ENCODE results near the gene ATP5MC3.

Gene ATP5MC3

DNA sequence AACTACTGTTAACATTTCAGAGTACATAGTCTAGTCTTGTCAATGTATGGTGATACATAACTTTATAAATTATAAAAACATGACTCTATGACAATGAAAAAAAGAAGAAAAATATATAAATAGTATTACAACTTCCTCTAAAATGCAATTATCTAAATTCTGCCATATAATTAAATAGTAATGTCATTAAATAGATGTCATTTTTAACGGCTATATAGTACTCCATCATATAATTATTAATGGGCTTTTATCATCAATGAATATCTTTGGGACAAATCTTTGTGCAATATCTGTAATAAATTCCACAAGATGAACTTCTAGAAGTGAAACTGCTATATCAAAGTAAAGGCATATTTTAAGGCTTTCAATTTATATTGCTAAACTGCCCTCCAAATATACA is 38.3 kb downstream of the ATP5MC3 start:
- no peaks in the 10 kb centered on the region for H3K4me1 ChIP-seq (ENCODE audit: control extremely low read depth in 1 of 4, control insufficient read depth in 4 of 4, insufficient read depth in 4 of 4, low read length in 3 of 4)
- H3K27ac ChIP-seq (ENCODE audit: insufficient read depth in 1 of 2, low read depth in 1 of 2, low read length in 2 of 2, poor library complexity in 1 of 2, severe bottlenecking in 2 of 2): no peak overlapping the region
- no peaks in the 10 kb centered on the region for H3K9me3 ChIP-seq (ENCODE audit: control extremely low read depth in 1 of 5, control insufficient read depth in 4 of 5, insufficient read depth in 2 of 5, low read depth in 1 of 5, low read length in 4 of 5)
- no peak overlapping the region for H3K4me3 ChIP-seq (ENCODE audit: control insufficient read depth in 1 of 7, extremely low read depth in 1 of 7, insufficient read depth in 4 of 7, low read depth in 2 of 7, low read length in 6 of 7)
- peaks cover 9 to 21% (median 10%) of the 10 kb centered on the region in 4 experiments for H3K36me3 ChIP-seq (ENCODE audit: control insufficient read depth in 4 of 4, insufficient read depth in 4 of 4, low read length in 3 of 4)
- ChIA-PET CTCF (interaction anchor here (1.1 kb wide), 1 partner anchor 33 kb away, joined by 3 read pairs; no protein-coding TSS in a partner anchor), POLR2A (interaction anchor here (0.6 kb wide), 1 partner anchor 17 kb away, joined by 3 read pairs; no protein-coding TSS in a partner anchor)
- H3K27me3 ChIP-seq (replicated peaks in 2 of 5; ENCODE audit: control insufficient read depth in 4 of 5, insufficient read depth in 5 of 5, low read length in 4 of 5): no peaks in the 10 kb centered on the region
- no CpG with 5 or more reads among the region's 1 CpG for WGBS (ENCODE audit: insufficient coverage)
- no peak for DNase-seq

- no peak overlapping the region for H3K4me3 ChIP-seq (ENCODE audit: control insufficient read depth in 1 of 7, extremely low read depth in 1 of 7, insufficient read depth in 4 of 7, low read depth in 2 of 7, low read length in 6 of 7)
- WGBS (ENCODE audit: insufficient coverage): no CpG with 5 or more reads among the region's 2 CpGs
- no peaks in the 10 kb centered on the region for H3K27me3 ChIP-seq (replicated peaks in 2 of 5; ENCODE audit: control insufficient read depth in 4 of 5, insufficient read depth in 5 of 5, low read length in 4 of 5)
- ChIA-PET CTCF (interaction anchor here (1.3 to 1.5 kb wide), 2 partner anchors 11 to 39 kb away, joined by 3 to 4 read pairs; no protein-coding TSS in a partner anchor), POLR2A (interaction anchor here (0.5 kb wide), 1 partner anchor 274 kb away, joined by 4 read pairs; no protein-coding TSS in a partner anchor)
- no peak for DNase-seq
- H3K9me3 ChIP-seq (ENCODE audit: control extremely low read depth in 1 of 5, control insufficient read depth in 4 of 5, insufficient read depth in 2 of 5, low read depth in 1 of 5, low read length in 4 of 5): no peaks in the 10 kb centered on the region
- no peaks in the 10 kb centered on the region for H3K4me1 ChIP-seq (ENCODE audit: control extremely low read depth in 1 of 4, control insufficient read depth in 4 of 4, insufficient read depth in 4 of 4, low read length in 3 of 4)
- peaks cover 6 to 20% (median 11%) of the 10 kb centered on the region in 4 experiments for H3K36me3 ChIP-seq (ENCODE audit: control insufficient read depth in 4 of 4, insufficient read depth in 4 of 4, low read length in 3 of 4)
- H3K27ac ChIP-seq (ENCODE audit: insufficient read depth in 1 of 2, low read depth in 1 of 2, low read length in 2 of 2, poor library complexity in 1 of 2, severe bottlenecking in 2 of 2): no peak overlapping the region
These were observed 41.2 kb downstream of the ATP5MC3 start for GRCh38 chr2:175140332-175140731.

DNA sequence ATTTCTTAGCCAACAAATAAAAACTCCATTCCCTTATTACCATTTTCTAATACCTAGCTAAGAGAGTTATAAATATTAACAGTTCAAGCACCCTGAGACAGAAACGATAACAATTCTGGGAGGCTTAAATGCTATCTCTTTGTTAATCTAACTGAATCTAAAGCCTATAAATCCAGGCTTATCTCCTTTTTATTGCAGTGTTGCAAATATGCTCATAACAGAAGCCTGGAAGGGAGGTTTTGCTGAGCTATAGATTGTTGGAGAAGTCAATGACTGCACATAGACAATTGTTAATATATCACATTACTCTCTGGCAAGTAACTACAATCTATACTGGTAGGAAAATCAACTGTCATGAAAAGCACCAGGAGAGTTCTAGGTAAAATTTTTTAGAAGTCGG is 43.7 kb downstream of the ATP5MC3 start:
- whole genome bisulfite sequencing (ENCODE audit: insufficient coverage): 86% methylated on average over 1 of the region's 2 CpGs
- no peaks in the 10 kb centered on the region for H3K4me1 ChIP-seq (ENCODE audit: control extremely low read depth in 1 of 4, control insufficient read depth in 4 of 4, insufficient read depth in 4 of 4, low read length in 3 of 4)
- ChIA-PET POLR2A (no interaction called here), CTCF (interaction anchor here (1.0 to 2.0 kb wide), 4 partner anchors 12 to 40 kb away, joined by 3 to 4 read pairs (median 4); no protein-coding TSS in a partner anchor)
- H3K4me3 ChIP-seq (ENCODE audit: control insufficient read depth in 1 of 7, extremely low read depth in 1 of 7, insufficient read depth in 4 of 7, low read depth in 2 of 7, low read length in 6 of 7): no peak overlapping the region
- no peak overlapping the region for H3K27ac ChIP-seq (ENCODE audit: insufficient read depth in 1 of 2, low read depth in 1 of 2, low read length in 2 of 2, poor library complexity in 1 of 2, severe bottlenecking in 2 of 2)
- no peak for DNase-seq
- no peaks in the 10 kb centered on the region for H3K9me3 ChIP-seq (ENCODE audit: control extremely low read depth in 1 of 5, control insufficient read depth in 4 of 5, insufficient read depth in 2 of 5, low read depth in 1 of 5, low read length in 4 of 5)
- no peaks in the 10 kb centered on the region for H3K27me3 ChIP-seq (replicated peaks in 2 of 5; ENCODE audit: control insufficient read depth in 4 of 5, insufficient read depth in 5 of 5, low read length in 4 of 5)
- peaks cover 10 to 29% (median 15%) of the 10 kb centered on the region in 4 experiments for H3K36me3 ChIP-seq (ENCODE audit: control insufficient read depth in 4 of 4, insufficient read depth in 4 of 4, low read length in 3 of 4)

DNA sequence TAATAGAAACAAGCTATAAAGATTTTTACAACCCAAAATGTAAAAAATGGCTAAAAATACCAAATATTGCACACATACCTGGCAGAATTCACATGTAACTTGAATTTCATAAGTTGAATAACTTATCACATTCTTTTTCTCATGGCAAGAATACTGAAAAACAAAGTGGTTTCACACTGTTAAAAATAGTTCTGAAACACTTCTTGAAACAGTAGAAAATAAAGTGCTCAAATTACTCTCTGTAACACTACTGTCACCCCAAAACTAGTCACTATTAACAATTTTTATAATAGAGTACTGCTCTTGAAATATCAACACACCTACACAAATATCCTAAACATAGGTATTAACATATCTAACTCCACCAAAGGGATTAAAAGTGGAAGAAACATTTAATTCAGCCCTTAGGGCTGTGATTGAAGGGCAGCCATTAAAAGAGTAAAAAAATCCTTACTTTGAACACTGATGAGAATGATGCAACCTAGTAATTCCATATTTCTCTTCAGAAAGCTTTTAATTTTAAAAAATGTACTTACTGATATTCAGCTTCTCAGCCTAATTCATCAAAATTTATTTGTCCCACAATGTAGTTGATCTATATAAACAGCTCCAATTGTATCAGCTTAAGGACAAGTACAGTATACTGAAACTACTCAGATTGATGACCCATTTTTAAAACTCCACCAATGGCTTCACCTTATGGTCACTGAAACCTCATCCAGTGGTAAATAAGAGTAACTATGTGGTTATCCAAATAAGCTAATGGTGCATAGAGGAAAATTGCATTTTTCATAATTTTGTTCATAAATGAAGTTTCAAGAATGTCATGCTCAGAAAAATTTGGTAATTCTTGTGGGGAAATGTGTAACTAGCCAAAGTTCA is 44.9 kb downstream of the ATP5MC3 start:
- H3K9me3 ChIP-seq (ENCODE audit: control extremely low read depth in 1 of 5, control insufficient read depth in 4 of 5, insufficient read depth in 2 of 5, low read depth in 1 of 5, low read length in 4 of 5): no peaks in the 10 kb centered on the region
- ChIA-PET CTCF (interaction anchor here (0.5 to 1.4 kb wide), 5 partner anchors 9 to 757 kb away, joined by 3 to 4 read pairs (median 3); no protein-coding TSS in a partner anchor), POLR2A (no interaction called here)
- H3K4me3 ChIP-seq (ENCODE audit: control insufficient read depth in 1 of 7, extremely low read depth in 1 of 7, insufficient read depth in 4 of 7, low read depth in 2 of 7, low read length in 6 of 7): no peak overlapping the region
- no peak overlapping the region for H3K27ac ChIP-seq (ENCODE audit: insufficient read depth in 1 of 2, low read depth in 1 of 2, low read length in 2 of 2, poor library complexity in 1 of 2, severe bottlenecking in 2 of 2)
- DNase-seq: no peak
- peaks cover 10 to 29% (median 15%) of the 10 kb centered on the region in 4 experiments for H3K36me3 ChIP-seq (ENCODE audit: control insufficient read depth in 4 of 4, insufficient read depth in 4 of 4, low read length in 3 of 4)
- no peaks in the 10 kb centered on the region for H3K27me3 ChIP-seq (replicated peaks in 2 of 5; ENCODE audit: control insufficient read depth in 4 of 5, insufficient read depth in 5 of 5, low read length in 4 of 5)
- H3K4me1 ChIP-seq (ENCODE audit: control extremely low read depth in 1 of 4, control insufficient read depth in 4 of 4, insufficient read depth in 4 of 4, low read length in 3 of 4): no peaks in the 10 kb centered on the region

- POLR2A ChIA-PET: no interaction called here
- WGBS (ENCODE audit: insufficient coverage): 100% methylated on average over 1 of the region's 2 CpGs
- H3K27me3 ChIP-seq (replicated peaks in 2 of 5; ENCODE audit: control insufficient read depth in 4 of 5, insufficient read depth in 5 of 5, low read length in 4 of 5): no peaks in the 10 kb centered on the region
- CTCF ChIA-PET: interaction anchor here (0.9 kb wide), 1 partner anchor 38 kb away, joined by 3 read pairs; no protein-coding TSS in a partner anchor
- DNase-seq: no peak
- no peak overlapping the region for H3K27ac ChIP-seq (ENCODE audit: insufficient read depth in 1 of 2, low read depth in 1 of 2, low read length in 2 of 2, poor library complexity in 1 of 2, severe bottlenecking in 2 of 2)
- peaks cover 10 to 30% (median 15%) of the 10 kb centered on the region in 4 experiments for H3K36me3 ChIP-seq (ENCODE audit: control insufficient read depth in 4 of 4, insufficient read depth in 4 of 4, low read length in 3 of 4)
- no peaks in the 10 kb centered on the region for H3K9me3 ChIP-seq (ENCODE audit: control extremely low read depth in 1 of 5, control insufficient read depth in 4 of 5, insufficient read depth in 2 of 5, low read depth in 1 of 5, low read length in 4 of 5)
- no peaks in the 10 kb centered on the region for H3K4me1 ChIP-seq (ENCODE audit: control extremely low read depth in 1 of 4, control insufficient read depth in 4 of 4, insufficient read depth in 4 of 4, low read length in 3 of 4)
- H3K4me3 ChIP-seq (ENCODE audit: control insufficient read depth in 1 of 7, extremely low read depth in 1 of 7, insufficient read depth in 4 of 7, low read depth in 2 of 7, low read length in 6 of 7): no peak overlapping the region
These were observed 45.6 kb downstream of the ATP5MC3 start for GRCh38 chr2:175135862-175136261.

GRCh38 chr2:175135177-175135576 is 46.3 kb downstream of the ATP5MC3 start:
- POLR2A ChIA-PET: no interaction called here

DNA sequence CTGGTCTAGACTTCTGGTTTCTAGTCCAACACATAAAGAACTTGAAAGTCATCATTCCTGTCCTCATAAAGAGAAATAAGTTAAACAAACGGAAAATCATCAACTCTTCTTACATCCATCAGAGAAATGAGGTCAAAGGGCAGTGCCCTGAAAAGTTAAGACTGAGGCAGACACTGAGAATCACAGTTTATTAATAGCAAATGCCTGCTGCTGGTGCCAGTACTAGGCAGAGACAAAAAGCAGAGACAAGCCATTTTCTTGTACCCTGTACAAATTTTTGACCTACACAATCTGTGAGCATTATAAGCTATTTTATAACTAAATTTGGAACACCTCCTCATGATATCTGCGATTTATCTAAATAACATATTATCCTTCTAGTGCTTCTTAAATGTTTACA is 50.3 kb downstream of the ATP5MC3 start:
- Histone ChIP-seq H3K9me3 (ENCODE audit: control extremely low read depth in 1 of 5, control insufficient read depth in 4 of 5, insufficient read depth in 2 of 5, low read depth in 1 of 5, low read length in 4 of 5) (no peaks in the 10 kb centered on the region), H3K4me3 (ENCODE audit: control insufficient read depth in 1 of 7, extremely low read depth in 1 of 7, insufficient read depth in 4 of 7, low read depth in 2 of 7, low read length in 6 of 7) (no peak overlapping the region), H3K4me1 (ENCODE audit: control extremely low read depth in 1 of 4, control insufficient read depth in 4 of 4, insufficient read depth in 4 of 4, low read length in 3 of 4) (no peaks in the 10 kb centered on the region), H3K27ac (ENCODE audit: insufficient read depth in 1 of 2, low read depth in 1 of 2, low read length in 2 of 2, poor library complexity in 1 of 2, severe bottlenecking in 2 of 2) (no peak overlapping the region), H3K27me3 (replicated peaks in 2 of 5; ENCODE audit: control insufficient read depth in 4 of 5, insufficient read depth in 5 of 5, low read length in 4 of 5) (no peaks in the 10 kb centered on the region), H3K36me3 (ENCODE audit: control insufficient read depth in 4 of 4, insufficient read depth in 4 of 4, low read length in 3 of 4) (peaks cover 10 to 43% (median 29%) of the 10 kb centered on the region in 4 experiments)
- CTCF ChIA-PET: no interaction called here
- 100% methylated on average over 1 of the region's 2 CpGs for WGBS (ENCODE audit: insufficient coverage)
- POLR2A ChIA-PET: no interaction called here
- DNase-seq: no peak

More at GRCh38 chr2:175135177-175135576, 46.3 kb downstream of the ATP5MC3 start:
- Histone ChIP-seq H3K27ac (ENCODE audit: insufficient read depth in 1 of 2, low read depth in 1 of 2, low read length in 2 of 2, poor library complexity in 1 of 2, severe bottlenecking in 2 of 2) (no peak overlapping the region), H3K4me3 (ENCODE audit: control insufficient read depth in 1 of 7, extremely low read depth in 1 of 7, insufficient read depth in 4 of 7, low read depth in 2 of 7, low read length in 6 of 7) (no peak overlapping the region), H3K27me3 (replicated peaks in 2 of 5; ENCODE audit: control insufficient read depth in 4 of 5, insufficient read depth in 5 of 5, low read length in 4 of 5) (no peaks in the 10 kb centered on the region), H3K36me3 (ENCODE audit: control insufficient read depth in 4 of 4, insufficient read depth in 4 of 4, low read length in 3 of 4) (peaks cover 10 to 30% (median 14%) of the 10 kb centered on the region in 4 experiments), H3K9me3 (ENCODE audit: control extremely low read depth in 1 of 5, control insufficient read depth in 4 of 5, insufficient read depth in 2 of 5, low read depth in 1 of 5, low read length in 4 of 5) (no peaks in the 10 kb centered on the region), H3K4me1 (ENCODE audit: control extremely low read depth in 1 of 4, control insufficient read depth in 4 of 4, insufficient read depth in 4 of 4, low read length in 3 of 4) (no peaks in the 10 kb centered on the region)
- DNase-seq: no peak
- 100% methylated on average over 2 of the region's 3 CpGs for WGBS (ENCODE audit: insufficient coverage)
- CTCF ChIA-PET: no interaction called here
